SH-SY5Y (cell line): ENCODE measurements around the gene MRPL11.

ENCODE experiments used
- GATA2 ChIP-seq: IDR thresholded peaks from 2 replicates; pipeline ENCODE4 v1.6.1; 2011; ENCODE audit warnings: mild to moderate bottlenecking, low read depth, low read length
- GATA3 ChIP-seq: IDR thresholded peaks from 2 replicates; pipeline ENCODE4 v1.6.1; 2011; ENCODE audit warnings: low read depth, mild to moderate bottlenecking, low read length, moderate library complexity

GRCh38 chr11:66468691-66469090, 30.0 kb upstream of the MRPL11 start:
- TF ChIP-seq GATA2 = no peak
- TF ChIP-seq GATA3 = no peak
